Eye (tissue), 1 donor: ENCODE results near the gene SNAPC2.
A peak's percentile ranks its signal among the peaks of the same experiment; 100 is the strongest.

ENCODE experiments used
- DNase-seq: peaks from one replicate; pipeline ENCODE4 v3.0.0-alpha.2; 2015

The SNAPC2 gene

GRCh38 chr19:7919610-7920518, at the start of gene SNAPC2:
TSS of gene SNAPC2 (plus strand) at chr19:7920338. CDS start at chr19:7920367, 29 bp downstream.
- peak; percentile 96 for DNase-seq

GRCh38 chr19:7870571-7871436, 49.3 kb upstream of the SNAPC2 start:
- no peak for DNase-seq

- peak; percentile 92 for DNase-seq
Measured at GRCh38 chr19:7871437-7872305, 48.5 kb upstream of the SNAPC2 start.

GRCh38 chr19:7872306-7873204, 47.6 kb upstream of the SNAPC2 start:
- DNase-seq = no peak

GRCh38 chr19:7873304-7874075, 46.6 kb upstream of the SNAPC2 start:
- DNase-seq = peak; percentile 56

GRCh38 chr19:7874076-7874896, 45.9 kb upstream of the SNAPC2 start, which contains the start of gene PRR36:
TSS of gene PRR36 (minus strand) at chr19:7874390. CDS start at chr19:7873689, 701 bp downstream.
- DNase-seq = peak; percentile 93

GRCh38 chr19:7874897-7875273, 45.3 kb upstream of the SNAPC2 start:
- DNase-seq = no peak

GRCh38 chr19:7877249-7877836, 42.8 kb upstream of the SNAPC2 start:
- DNase-seq = no peak

GRCh38 chr19:7879111-7879807, 40.9 kb upstream of the SNAPC2 start:
- peak; percentile 23 for DNase-seq

GRCh38 chr19:7879836-7880235, 40.3 kb upstream of the SNAPC2 start:
- peak; percentile 57 for DNase-seq

- no peak for DNase-seq
Measured at GRCh38 chr19:7881910-7882309, 38.2 kb upstream of the SNAPC2 start.

GRCh38 chr19:7883105-7883504, 37.0 kb upstream of the SNAPC2 start:
- DNase-seq = no peak

- DNase-seq = no peak
Measured at GRCh38 chr19:7883796-7884570, 36.2 kb upstream of the SNAPC2 start.

- DNase-seq = no peak
Measured at GRCh38 chr19:7885818-7886217, 34.3 kb upstream of the SNAPC2 start.

- DNase-seq = no peak
Measured at GRCh38 chr19:7887408-7888144, 32.6 kb upstream of the SNAPC2 start.

- DNase-seq = peak; percentile 51
Measured at GRCh38 chr19:7888145-7888825, 31.9 kb upstream of the SNAPC2 start, which contains the start of gene LRRC8E. TSS of gene LRRC8E (plus strand) at chr19:7888510. CDS start at chr19:7895604, 7,094 bp downstream.
